Colonic mucosa (tissue), 4 donors: ENCODE results near the gene STRAP. TPM values are rescaled to one million over a fixed set of nuclear protein-coding genes. Genes with fewer than 3 reads are reported as not detected.
"Not testable (repeated sequence)": the region's sequence is repeated elsewhere in the genome, so short reads cannot be mapped to it uniquely, and the experiment has no call there.

ENCODE experiments used
- DNase-seq: peaks from one replicate; pipeline ENCODE4 v3.0.0-alpha.2; 2020
- H3K27ac ChIP-seq: fragments of 200-600 bp; one replicate; pipeline ENCODE4 v1.8.0; 2021
- H3K27me3 ChIP-seq: fragments of 200-600 bp; one replicate; pipeline ENCODE4 v1.8.0; 2021
- H3K36me3 ChIP-seq: fragments of 200-600 bp; one replicate; pipeline ENCODE4 v1.8.0; 2021
- H3K4me1 ChIP-seq: fragments of 200-600 bp; one replicate; pipeline ENCODE4 v1.8.0; 2021; ENCODE audit warnings: mild to moderate bottlenecking
- H3K4me3 ChIP-seq: fragments of 200-600 bp; one replicate; pipeline ENCODE4 v1.8.0; 2021
- H3K9ac ChIP-seq, 2 donors: one replicate each; pipeline ENCODE4 v1.7.0; 2013; ENCODE audit warnings: control low read depth in 2 of 2, low read depth in 2 of 2, low read length in 2 of 2
- H3K9me3 ChIP-seq: fragments of 200-600 bp; one replicate; pipeline ENCODE4 v1.8.0; 2021
- intact Hi-C: fragments of 100-400 bp; cut with DNase I; formaldehyde crosslinking; loops from one replicate; pipeline ENCODE4 v1.14.1; 2022
- total RNA-seq, 2 donors: library from RNA; stranded (reverse); fragmentation: NEBNext Ultra II Directional in 1 of 2; extraction: Animal tissue kit (Norgen Biotek cat#: 25700) in 1 of 2; gene quantifications; one replicate each; pipeline ENCODE4 v1.2.1, GENCODE V29; 2021
- TF ChIP-seq, protein P1 (sequence below): fragments of 200-600 bp; IDR thresholded peaks from one replicate; pipeline ENCODE4 v1.8.0; 2022; ENCODE audit warnings: antibody characterized with exemption, mild to moderate bottlenecking
- donor health status: healthy.
- donor health status: DM: no; HTN: no; CAD: no.
- donor health status: DM: no; HTN: no; CAD: no.

The STRAP gene
- total RNA-seq, 2 donors from 2014 or later: 85.3 to 108 TPM

GRCh38 chr12:15863984-15864383 is 18.2 kb upstream of the STRAP start:
- TF ChIP-seq, protein P1, sequence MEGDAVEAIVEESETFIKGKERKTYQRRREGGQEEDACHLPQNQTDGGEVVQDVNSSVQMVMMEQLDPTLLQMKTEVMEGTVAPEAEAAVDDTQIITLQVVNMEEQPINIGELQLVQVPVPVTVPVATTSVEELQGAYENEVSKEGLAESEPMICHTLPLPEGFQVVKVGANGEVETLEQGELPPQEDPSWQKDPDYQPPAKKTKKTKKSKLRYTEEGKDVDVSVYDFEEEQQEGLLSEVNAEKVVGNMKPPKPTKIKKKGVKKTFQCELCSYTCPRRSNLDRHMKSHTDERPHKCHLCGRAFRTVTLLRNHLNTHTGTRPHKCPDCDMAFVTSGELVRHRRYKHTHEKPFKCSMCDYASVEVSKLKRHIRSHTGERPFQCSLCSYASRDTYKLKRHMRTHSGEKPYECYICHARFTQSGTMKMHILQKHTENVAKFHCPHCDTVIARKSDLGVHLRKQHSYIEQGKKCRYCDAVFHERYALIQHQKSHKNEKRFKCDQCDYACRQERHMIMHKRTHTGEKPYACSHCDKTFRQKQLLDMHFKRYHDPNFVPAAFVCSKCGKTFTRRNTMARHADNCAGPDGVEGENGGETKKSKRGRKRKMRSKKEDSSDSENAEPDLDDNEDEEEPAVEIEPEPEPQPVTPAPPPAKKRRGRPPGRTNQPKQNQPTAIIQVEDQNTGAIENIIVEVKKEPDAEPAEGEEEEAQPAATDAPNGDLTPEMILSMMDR: no peak
- Histone ChIP-seq H3K27ac (no peak overlapping the region), H3K27me3 (no peaks in the 10 kb centered on the region), H3K36me3 (no peaks in the 10 kb centered on the region), H3K4me3 (no peak overlapping the region), H3K9ac (no peak overlapping the region), H3K9me3 (no peaks in the 10 kb centered on the region), H3K4me1 (no peaks in the 10 kb centered on the region)
- DNase-seq: no peak
- intact Hi-C loops: no loop called here

DNA sequence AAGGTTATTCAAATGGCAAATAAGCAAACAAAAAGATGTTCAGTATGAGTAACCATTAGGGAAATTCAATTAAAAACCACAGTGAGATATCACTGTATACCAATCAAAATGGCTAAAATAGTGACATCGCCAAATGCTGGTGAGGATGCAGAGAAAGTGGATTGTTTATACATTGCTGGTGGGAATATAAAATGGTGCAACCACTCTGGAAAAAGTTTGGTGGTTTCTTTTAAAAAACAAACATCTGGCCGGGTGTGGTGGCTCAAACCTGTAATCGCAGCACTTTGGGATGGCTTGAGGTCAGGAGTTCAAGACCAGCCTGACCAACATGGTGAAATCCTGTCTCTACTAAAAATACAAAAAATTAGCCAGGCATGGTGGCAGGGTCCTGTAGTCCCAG is 14.0 kb upstream of the STRAP start:
- Histone ChIP-seq H3K36me3 (no peaks in the 10 kb centered on the region), H3K4me1 (no peaks in the 10 kb centered on the region), H3K4me3 (no peak overlapping the region), H3K27me3 (no peaks in the 10 kb centered on the region), H3K9ac (no peak overlapping the region), H3K27ac (no peak overlapping the region), H3K9me3 (no peaks in the 10 kb centered on the region)
- intact Hi-C loops: no loop called here
- TF ChIP-seq, protein P1: no peak
- no peak for DNase-seq

DNA sequence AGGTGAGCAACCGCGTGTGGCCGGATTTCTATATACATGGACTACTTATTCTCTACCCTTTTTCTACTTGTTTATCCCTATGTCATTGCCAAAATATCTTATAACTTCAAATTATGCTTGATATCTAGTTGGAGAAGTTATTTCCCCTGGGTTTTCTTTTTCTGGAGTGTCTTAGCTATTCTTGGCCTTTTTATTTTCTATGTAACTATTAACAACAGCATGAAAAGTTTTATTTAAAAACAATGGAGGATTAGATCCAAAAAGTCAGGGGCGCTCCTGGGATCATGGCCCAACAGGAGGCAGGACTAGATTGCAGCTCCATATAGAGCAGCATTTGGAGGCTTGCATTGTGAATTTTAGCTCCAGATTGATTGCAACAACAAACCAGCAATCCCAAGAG is 8.6 kb upstream of the STRAP start:
- no peaks in the 10 kb centered on the region for H3K4me1 ChIP-seq
- intact Hi-C loops: no loop called here
- no peaks in the 10 kb centered on the region for H3K27me3 ChIP-seq
- TF ChIP-seq, protein P1: no peak
- H3K36me3 ChIP-seq: no peaks in the 10 kb centered on the region
- no peaks in the 10 kb centered on the region for H3K9me3 ChIP-seq
- no peak overlapping the region for H3K4me3 ChIP-seq
- no peak overlapping the region for H3K9ac ChIP-seq
- no peak for DNase-seq
- no peak overlapping the region for H3K27ac ChIP-seq

- intact Hi-C loops, H3K4me3 ChIP-seq, DNase-seq: not testable (repeated sequence)
These were observed 7.5 kb upstream of the STRAP start for GRCh38 chr12:15874556-15875145.

DNA sequence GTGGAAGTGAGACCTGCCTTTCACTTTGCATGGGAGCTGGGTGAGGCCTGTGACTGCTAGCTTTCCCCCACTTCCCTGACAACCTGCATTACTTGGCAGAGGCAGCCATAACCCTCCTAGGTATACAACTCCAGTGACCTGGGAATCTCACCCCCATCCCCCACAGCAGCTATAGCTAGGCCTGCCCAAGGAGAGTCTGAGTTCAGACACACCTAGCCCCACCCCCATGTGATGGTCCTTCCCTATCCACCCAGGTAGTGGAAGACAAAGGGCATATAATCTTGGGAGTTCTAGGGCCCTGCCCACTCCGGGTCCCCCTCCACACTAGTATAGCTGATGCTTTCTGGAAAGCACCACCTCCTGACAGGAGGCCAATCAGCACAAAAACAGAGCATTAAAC is 6.3 kb upstream of the STRAP start:
- H3K9me3 ChIP-seq: no peaks in the 10 kb centered on the region
- no peak overlapping the region for H3K4me3 ChIP-seq
- intact Hi-C loops: no loop called here
- peak; percentile 54 for DNase-seq
- TF ChIP-seq, protein P1: no peak
- H3K36me3 ChIP-seq: no peaks in the 10 kb centered on the region
- no peak overlapping the region for H3K27ac ChIP-seq
- no peaks in the 10 kb centered on the region for H3K27me3 ChIP-seq
- H3K4me1 ChIP-seq: no peaks in the 10 kb centered on the region
- H3K9ac ChIP-seq: no peak overlapping the region

More at GRCh38 chr12:15874556-15875145, 7.5 kb upstream of the STRAP start:
- H3K9ac ChIP-seq, H3K27me3 ChIP-seq, H3K36me3 ChIP-seq, H3K4me1 ChIP-seq, H3K9me3 ChIP-seq, H3K27ac ChIP-seq: not testable (repeated sequence)

DNA sequence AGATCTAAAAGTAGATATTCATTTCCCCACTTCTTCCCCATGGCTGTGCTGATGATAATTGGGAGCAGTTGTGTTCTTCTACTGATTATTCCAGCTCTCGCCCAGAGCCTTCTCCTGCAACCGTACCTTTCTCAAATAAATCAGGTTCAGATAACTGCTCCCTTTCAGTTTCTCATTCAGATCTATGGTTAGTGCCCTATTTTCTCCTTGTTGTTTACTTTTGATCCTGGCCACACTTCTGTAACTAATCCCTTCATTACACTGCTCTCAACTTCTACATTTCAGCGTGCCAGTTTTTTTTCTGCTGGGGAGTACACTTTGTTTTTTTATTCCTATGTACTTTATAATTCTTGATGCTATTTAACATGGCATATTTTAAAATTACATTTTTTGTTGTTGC is 2.8 kb upstream of the STRAP start:
- H3K27me3 ChIP-seq: no peaks in the 10 kb centered on the region
- no peaks in the 10 kb centered on the region for H3K36me3 ChIP-seq
- DNase-seq: no peak
- no peak overlapping the region for H3K4me3 ChIP-seq
- H3K4me1 ChIP-seq: peaks cover 7% of the 10 kb centered on the region
- no peak overlapping the region for H3K27ac ChIP-seq
- intact Hi-C loops: no loop called here
- TF ChIP-seq, protein P1: no peak
- H3K9me3 ChIP-seq: no peaks in the 10 kb centered on the region
- no peak overlapping the region for H3K9ac ChIP-seq
